HepG2 (cell line): ENCODE measurements around the gene PA2G4. TPM values are rescaled to one million over a fixed set of nuclear protein-coding genes. Genes with fewer than 3 reads are reported as not detected.

ENCODE experiments used
- CREB3 ChIP-seq: sonication (generic); formaldehyde crosslinking; IDR thresholded peaks from 2 replicates; pipeline ENCODE4 v1.5.0; 2020; ENCODE audit warnings: missing genetic modification reagents
- JUN ChIP-seq: sonication (generic); formaldehyde crosslinking; IDR thresholded peaks from 2 replicates; pipeline ENCODE4 v1.4.0; 2020; ENCODE audit warnings: mild to moderate bottlenecking, missing genetic modification reagents
- MEIS1 ChIP-seq: sonication (generic); formaldehyde crosslinking; IDR thresholded peaks from 2 replicates; pipeline ENCODE4 v1.9.0; 2021; ENCODE audit warnings: mild to moderate bottlenecking, missing genetic modification reagents, moderate library complexity, borderline replicate concordance
- POGZ ChIP-seq: sonication (generic); formaldehyde crosslinking; IDR thresholded peaks from 2 replicates; pipeline ENCODE4 v1.4.0; 2020; ENCODE audit warnings: mild to moderate bottlenecking, missing genetic modification reagents
- PRDM15 ChIP-seq: sonication (generic); formaldehyde crosslinking; IDR thresholded peaks from 2 replicates; pipeline ENCODE4 v1.4.0; 2020; ENCODE audit warnings: missing genetic modification reagents
- RARA ChIP-seq: IDR thresholded peaks from 2 replicates; pipeline ENCODE4 v1.6.1; 2016; ENCODE audit warnings: missing genetic modification reagents, missing compliant biosample characterization
- SNAPC4 ChIP-seq: sonication (generic); formaldehyde crosslinking; IDR thresholded peaks from 2 replicates; pipeline ENCODE4 v1.4.0; 2020; ENCODE audit warnings: mild to moderate bottlenecking, missing genetic modification reagents
- TARDBP ChIP-seq: sonication (generic); formaldehyde crosslinking; IDR thresholded peaks from 2 replicates; pipeline ENCODE4 v1.8.0; 2022; ENCODE audit warnings: mild to moderate bottlenecking, missing genetic modification reagents
- TIGD3 ChIP-seq: sonication (generic); formaldehyde crosslinking; IDR thresholded peaks from 2 replicates; pipeline ENCODE4 v1.5.1; 2020; ENCODE audit warnings: mild to moderate bottlenecking, missing genetic modification reagents, borderline replicate concordance
- ZBED4 ChIP-seq: sonication (generic); formaldehyde crosslinking; IDR thresholded peaks from 2 replicates; pipeline ENCODE4 v1.4.0; 2020; ENCODE audit warnings: missing genetic modification reagents, borderline replicate concordance
- ZKSCAN1 ChIP-seq: fragments of 150-350 bp; IDR thresholded peaks from 2 replicates; pipeline ENCODE4 v1.6.1; 2014; ENCODE audit warnings: low read length
- ZNF569 ChIP-seq: sonication (generic); formaldehyde crosslinking; IDR thresholded peaks from 2 replicates; pipeline ENCODE4 v1.5.0; 2020; ENCODE audit warnings: mild to moderate bottlenecking, missing genetic modification reagents, moderate library complexity, borderline replicate concordance
- polyA plus RNA-seq, 8 experiments: library from polyadenylated mRNA; depleted of rRNA in 3 of 8; stranded (reverse) in 7 of 8; unstranded in 1 of 8; fragments of >200 nt; fragmentation: Illumina TruSeq in 4 of 8; extraction: Trizol in 4 of 8; gene quantifications; 2 replicates each; pipeline versions ENCODE4 v1.2.1 to v1.2.3, GENCODE V29; 2011 to 2016; ENCODE audit warnings: low read depth in 4 of 8, missing spikeins in 1 of 8, mixed read lengths in 1 of 8; ENCODE audit not compliant: insufficient read depth in 1 of 8
- total RNA-seq, 5 experiments: library from RNA; depleted of rRNA; stranded (reverse); fragments of >200 nt; fragmentation: Illumina TruSeq; extraction: Trizol; gene quantifications; 2 replicates each; pipeline ENCODE4 v1.2.3, GENCODE V29; 2016; ENCODE audit warnings: low read depth in 1 of 5

The PA2G4 gene
- total and polyA plus RNA-seq, 2 of the 13 experiments (the other 11 are each of a cell fraction or from before 2014, with no cell fraction given), result 147 to 240 TPM

GRCh38 chr12:56078931-56079722 lies 25.2 kb upstream of the PA2G4 start (continued):
- TF ChIP-seq SNAPC4 (CRISPR knock-in tag), result no peak
- TF ChIP-seq ZNF569 (CRISPR knock-in tag), result no peak
- TF ChIP-seq PRDM15 (CRISPR knock-in tag), result no peak
- TF ChIP-seq ZKSCAN1, result no peak
- 0 out of 2 replicates have a peak, but pooled peaks have one; percentile 11 for TF ChIP-seq RARA (CRISPR knock-in tag)
- TF ChIP-seq CREB3 (CRISPR knock-in tag), result no peak
- peak; percentile 51; the same call in 1 of the 2 replicates for TF ChIP-seq ZBED4
- TF ChIP-seq JUN (CRISPR knock-in tag), result no peak
- TF ChIP-seq MEIS1 (CRISPR knock-in tag), result no peak
- TF ChIP-seq TIGD3 (CRISPR knock-in tag), result no peak
- no peak for TF ChIP-seq POGZ (CRISPR knock-in tag)
- TF ChIP-seq TARDBP, result no peak; the same call in 1 of the 2 replicates
